Upper lobe of right lung (tissue), 1 donor: ENCODE data around the gene FBLIM1. TPM values are rescaled to one million over a fixed set of nuclear protein-coding genes. Genes with fewer than 3 reads are reported as not detected.
"Not testable (repeated sequence)": the region's sequence is repeated elsewhere in the genome, so short reads cannot be mapped to it uniquely, and the experiment has no call there.

Experiments
- ATAC-seq: fragments of 200-7000 bp; cut with Tn5 transposase; one replicate; pipeline ENCODE4 v1.9.1; 2020; ENCODE audit warnings: mild to moderate bottlenecking, moderate library complexity
- DNase-seq: peaks from one replicate; pipeline ENCODE4 v3.0.0-alpha.2; 2020
- H3K27ac ChIP-seq: fragments of 200-600 bp; one replicate; pipeline ENCODE4 v1.8.0; 2022
- H3K27me3 ChIP-seq: fragments of 200-600 bp; one replicate; pipeline ENCODE4 v1.8.0; 2022; ENCODE audit warnings: mild to moderate bottlenecking
- H3K36me3 ChIP-seq: fragments of 200-600 bp; one replicate; pipeline ENCODE4 v1.8.0; 2022
- H3K4me1 ChIP-seq: fragments of 200-600 bp; one replicate; pipeline ENCODE4 v1.8.0; 2022
- H3K4me3 ChIP-seq: fragments of 200-600 bp; one replicate; pipeline ENCODE4 v1.8.0; 2022; ENCODE audit warnings: mild to moderate bottlenecking
- H3K9me3 ChIP-seq: fragments of 200-600 bp; one replicate; pipeline ENCODE4 v1.8.0; 2022
- intact Hi-C: fragments of 100-400 bp; cut with DNase I; formaldehyde crosslinking; loops from one replicate; pipeline ENCODE4 v1.11.0; 2022
- total RNA-seq: library from RNA; stranded (reverse); fragmentation: NEBNext Ultra II Directional; extraction: Animal tissue kit (Norgen Biotek cat#: 25700); gene quantifications from one replicate; pipeline ENCODE4 v1.2.1, GENCODE V29; 2021
- TF ChIP-seq, protein P1 (sequence below): fragments of 200-600 bp; IDR thresholded peaks from one replicate; pipeline ENCODE4 v1.8.0; 2022; ENCODE audit warnings: antibody characterized with exemption
- donor health status: DM: no; HTN: yes; CAD: no; lungs with severe emphysema.

Gene FBLIM1
- total RNA-seq, 1 donor from 2014 or later: 39.0 TPM

DNA sequence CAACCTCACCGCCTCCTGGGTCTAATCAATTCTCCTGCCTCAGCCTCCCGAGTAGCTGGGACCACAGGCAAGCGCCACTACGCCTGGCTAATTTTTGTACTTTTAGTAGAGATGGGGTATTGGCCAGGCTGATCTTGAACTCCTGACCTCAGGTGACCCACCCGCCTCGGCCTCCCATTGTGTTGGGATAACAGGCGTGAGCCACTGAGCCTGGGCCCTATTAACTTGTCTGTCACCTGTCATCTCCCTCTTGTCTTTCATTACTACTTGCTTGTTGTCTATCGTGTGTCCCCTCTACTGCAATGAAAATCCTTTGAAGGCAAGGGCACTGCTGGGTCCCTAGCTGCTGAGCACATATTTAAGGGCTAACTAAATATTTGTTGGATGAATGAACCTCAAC, 45.5 kb downstream of the FBLIM1 start:
- Histone ChIP-seq H3K27me3 (no peaks in the 10 kb centered on the region), H3K4me1 (peaks cover 19% of the 10 kb centered on the region), H3K27ac (no peak overlapping the region), H3K36me3 (no peaks in the 10 kb centered on the region), H3K9me3 (no peaks in the 10 kb centered on the region), H3K4me3 (no peak overlapping the region)
- TF ChIP-seq, protein P1, sequence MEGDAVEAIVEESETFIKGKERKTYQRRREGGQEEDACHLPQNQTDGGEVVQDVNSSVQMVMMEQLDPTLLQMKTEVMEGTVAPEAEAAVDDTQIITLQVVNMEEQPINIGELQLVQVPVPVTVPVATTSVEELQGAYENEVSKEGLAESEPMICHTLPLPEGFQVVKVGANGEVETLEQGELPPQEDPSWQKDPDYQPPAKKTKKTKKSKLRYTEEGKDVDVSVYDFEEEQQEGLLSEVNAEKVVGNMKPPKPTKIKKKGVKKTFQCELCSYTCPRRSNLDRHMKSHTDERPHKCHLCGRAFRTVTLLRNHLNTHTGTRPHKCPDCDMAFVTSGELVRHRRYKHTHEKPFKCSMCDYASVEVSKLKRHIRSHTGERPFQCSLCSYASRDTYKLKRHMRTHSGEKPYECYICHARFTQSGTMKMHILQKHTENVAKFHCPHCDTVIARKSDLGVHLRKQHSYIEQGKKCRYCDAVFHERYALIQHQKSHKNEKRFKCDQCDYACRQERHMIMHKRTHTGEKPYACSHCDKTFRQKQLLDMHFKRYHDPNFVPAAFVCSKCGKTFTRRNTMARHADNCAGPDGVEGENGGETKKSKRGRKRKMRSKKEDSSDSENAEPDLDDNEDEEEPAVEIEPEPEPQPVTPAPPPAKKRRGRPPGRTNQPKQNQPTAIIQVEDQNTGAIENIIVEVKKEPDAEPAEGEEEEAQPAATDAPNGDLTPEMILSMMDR: no peak
- intact Hi-C loops: no loop called here
- DNase-seq: no peak
- ATAC-seq: no peak

DNA sequence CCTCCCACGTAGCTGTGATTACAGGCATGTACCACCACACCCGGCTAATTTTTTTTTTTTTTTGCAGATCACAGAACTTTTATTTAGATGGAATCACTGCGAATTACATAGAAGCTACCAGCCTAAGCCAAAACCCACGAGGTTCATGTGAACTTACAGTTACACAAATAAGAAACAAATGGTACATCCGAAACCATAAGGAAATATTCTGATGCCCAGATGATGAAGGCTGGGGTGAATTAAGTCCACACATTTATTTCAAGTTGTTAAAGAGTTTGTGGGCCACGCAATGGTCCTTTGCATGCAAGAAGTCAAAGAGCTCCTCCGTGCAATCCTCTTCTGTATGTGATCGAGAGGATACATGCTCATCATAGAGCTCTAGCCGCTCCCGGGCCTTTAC, 48.5 kb downstream of the FBLIM1 start:
- TF ChIP-seq, protein P1: no peak
- H3K36me3 ChIP-seq: no peaks in the 10 kb centered on the region
- no peaks in the 10 kb centered on the region for H3K9me3 ChIP-seq
- H3K4me1 ChIP-seq: no peaks in the 10 kb centered on the region
- DNase-seq (no peak), ATAC-seq (no peak)
- H3K4me3 ChIP-seq: no peak overlapping the region
- no peaks in the 10 kb centered on the region for H3K27me3 ChIP-seq
- H3K27ac ChIP-seq: no peak overlapping the region
- intact Hi-C loops: no loop called here

DNA sequence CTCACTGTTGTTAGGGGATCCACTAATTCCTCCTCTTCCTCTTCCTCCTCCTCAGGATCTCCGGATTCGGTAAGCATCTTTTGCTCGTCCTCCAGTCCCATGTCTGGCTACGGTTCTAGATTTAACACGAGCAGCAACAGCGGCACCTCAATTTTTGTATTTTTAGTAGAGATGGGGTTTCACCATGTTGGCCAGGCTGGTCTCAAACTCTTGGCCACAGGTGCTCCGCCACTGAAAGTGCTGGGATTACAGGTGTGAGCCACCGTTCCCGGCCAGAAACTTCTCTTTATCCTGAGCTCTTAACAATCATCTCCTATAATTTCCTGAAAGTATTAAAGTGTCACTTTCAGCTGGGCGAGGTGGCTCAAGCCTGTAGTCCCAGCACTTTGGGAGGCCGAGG, 49.0 kb downstream of the FBLIM1 start, which contains the start of gene UQCRHL:
Gene UQCRHL (minus strand): TSS at position 101 of the 400 bp plus-strand sequence. CDS start 0 bp downstream, at position 101.
- H3K27ac ChIP-seq, H3K4me3 ChIP-seq, H3K9me3 ChIP-seq, H3K27me3 ChIP-seq, H3K4me1 ChIP-seq, H3K36me3 ChIP-seq, ATAC-seq, intact Hi-C loops, DNase-seq: not testable (repeated sequence)

DNA sequence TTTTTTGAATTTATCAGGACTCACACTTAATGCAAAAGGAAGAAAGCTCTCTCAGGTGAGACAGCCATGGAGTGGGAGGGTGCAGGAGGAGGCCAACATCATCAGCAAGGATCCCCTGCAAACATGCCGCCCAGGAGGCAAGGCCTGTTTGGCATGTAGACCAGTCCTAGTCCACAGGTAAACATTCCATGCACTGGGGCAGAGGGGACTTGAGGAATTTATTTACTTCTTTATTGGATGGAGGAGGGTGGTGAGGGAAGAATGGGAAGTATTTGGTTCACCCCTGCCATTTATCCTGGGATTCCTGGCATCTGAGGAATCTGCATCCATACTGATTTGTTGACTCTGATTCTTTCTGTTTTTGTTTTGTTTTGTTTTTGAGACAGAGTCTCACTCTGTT, 50.4 kb downstream of the FBLIM1 start:
- intact Hi-C loops: no loop called here
- peak; percentile 46 for ATAC-seq
- DNase-seq: no peak
- Histone ChIP-seq H3K27me3 (no peaks in the 10 kb centered on the region), H3K4me3 (no peak overlapping the region), H3K36me3 (no peaks in the 10 kb centered on the region), H3K27ac (no peak overlapping the region), H3K4me1 (no peaks in the 10 kb centered on the region), H3K9me3 (no peaks in the 10 kb centered on the region)
- TF ChIP-seq, protein P1: no peak

DNA sequence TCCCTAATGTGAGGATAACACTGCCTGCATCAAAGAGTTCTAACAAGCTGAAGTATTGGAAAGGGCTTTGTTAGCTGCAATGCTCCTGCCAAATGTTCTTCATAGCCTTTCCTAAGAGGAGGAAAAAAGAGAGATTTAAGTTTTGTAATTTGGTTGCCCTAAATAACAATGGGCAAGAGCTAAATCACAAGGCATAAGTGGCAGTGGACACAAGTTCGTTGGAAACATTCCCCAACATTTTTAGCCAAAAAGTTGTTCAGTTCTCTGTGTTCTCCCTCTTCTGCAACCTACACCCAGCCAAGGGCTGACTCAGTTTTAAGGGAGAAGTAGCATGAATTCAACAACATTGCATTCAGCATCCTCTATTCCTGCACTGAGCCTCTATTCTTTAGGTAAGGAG, 51.5 kb downstream of the FBLIM1 start:
- no peak overlapping the region for H3K27ac ChIP-seq
- intact Hi-C loops: loop anchor here (10.0 kb wide), 1 partner anchor 185 kb away; no protein-coding TSS in a partner anchor
- ATAC-seq: no peak

DNA sequence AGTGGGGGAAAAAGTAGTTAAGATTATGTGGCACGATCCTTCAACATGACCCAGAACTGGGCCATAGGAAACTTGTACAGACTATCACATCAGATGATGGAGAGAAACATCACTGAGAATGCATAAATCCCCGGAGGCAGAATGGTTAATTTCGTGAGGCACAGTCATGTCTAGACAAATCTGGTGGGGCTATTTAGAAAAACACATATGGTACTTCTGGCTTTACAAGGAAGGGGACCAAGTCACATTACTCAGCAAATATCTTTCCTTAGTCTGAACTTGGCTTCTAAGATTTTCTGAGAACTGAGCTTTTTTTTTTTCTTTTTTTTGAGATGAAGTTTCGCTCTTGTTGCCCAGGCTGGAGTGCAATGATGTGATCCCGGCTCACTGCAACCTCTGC, 58.1 kb downstream of the FBLIM1 start:
- no peaks in the 10 kb centered on the region for H3K27me3 ChIP-seq
- TF ChIP-seq, protein P1: no peak
- intact Hi-C loops: loop anchor here (10.0 kb wide), 1 partner anchor 178 kb away; no protein-coding TSS in a partner anchor
- H3K4me3 ChIP-seq: no peak overlapping the region
- no peak overlapping the region for H3K27ac ChIP-seq
- H3K4me1 ChIP-seq: peaks cover 7% of the 10 kb centered on the region
- no peaks in the 10 kb centered on the region for H3K9me3 ChIP-seq
- H3K36me3 ChIP-seq: no peaks in the 10 kb centered on the region
- ATAC-seq: no peak
- no peak for DNase-seq

More for the DNA sequence above, 51.5 kb downstream of the FBLIM1 start:
- no peak for DNase-seq
- Histone ChIP-seq H3K9me3 (no peaks in the 10 kb centered on the region), H3K27me3 (no peaks in the 10 kb centered on the region), H3K4me1 (no peaks in the 10 kb centered on the region), H3K36me3 (no peaks in the 10 kb centered on the region), H3K4me3 (no peak overlapping the region)
- TF ChIP-seq, protein P1: no peak
